GM12891 (cell line): ENCODE measurements around the gene GSTCD.
"Not testable (repeated sequence)": the region's sequence is repeated elsewhere in the genome, so short reads cannot be mapped to it uniquely, and the experiment has no call there.

Experiments used
- PAX5 ChIP-seq: IDR thresholded peaks from 2 replicates; pipeline ENCODE4 v1.6.1; 2011; ENCODE audit warnings: low read length, moderate library complexity, mild to moderate bottlenecking; ENCODE audit not compliant: insufficient read depth, severe bottlenecking
- POLR2A ChIP-seq: IDR thresholded peaks from 2 replicates; pipeline ENCODE4 v1.6.1; 2011; ENCODE audit warnings: low read depth, low read length, control low read depth
- POLR2AphosphoS5 ChIP-seq: IDR thresholded peaks from 2 replicates; pipeline ENCODE4 v1.6.1; 2011; ENCODE audit warnings: low read depth, low read length, control low read depth
- POU2F2 ChIP-seq: IDR thresholded peaks from 2 replicates; pipeline ENCODE4 v1.6.1; 2011; ENCODE audit warnings: low read depth, mild to moderate bottlenecking, control low read depth, low read length, moderate library complexity
- SPI1 ChIP-seq: IDR thresholded peaks from 2 replicates; pipeline ENCODE4 v1.6.1; 2011; ENCODE audit warnings: low read depth, low read length, control low read depth
- TAF1 ChIP-seq: IDR thresholded peaks from 2 replicates; pipeline ENCODE4 v1.6.1; 2011; ENCODE audit warnings: low read depth, low read length, control low read depth

GRCh38 chr4:105735217-105735616 lies 26.6 kb downstream of the GSTCD start:
- TF ChIP-seq POLR2A, POLR2AphosphoS5, SPI1, TAF1, POU2F2, PAX5: not testable (repeated sequence)
